ENCODE results near the gene INSR.
A peak's percentile ranks its signal among the peaks of the same experiment; 100 is the strongest.

Gene INSR

GRCh38 chr19:7307590-7308218 is 13.5 kb upstream of the INSR start:
- H3K27ac Mint-ChIP-seq = no peak overlapping the region
- no peaks in the 10 kb centered on the region for H3K4me1 Mint-ChIP-seq

GRCh38 chr19:7304200-7304599 is 10.0 kb upstream of the INSR start:
- H3K27ac Mint-ChIP-seq = no peak overlapping the region
- H3K4me1 Mint-ChIP-seq = no peaks in the 10 kb centered on the region
- H3K9me3 Mint-ChIP-seq = no peaks in the 10 kb centered on the region
- H3K27me3 Mint-ChIP-seq = peaks cover 3% of the 10 kb centered on the region
- H3K4me3 Mint-ChIP-seq = no peak overlapping the region
- no peaks in the 10 kb centered on the region for H3K36me3 Mint-ChIP-seq

More at GRCh38 chr19:7307590-7308218, 13.5 kb upstream of the INSR start:
- Mint-ChIP-seq H3K9me3 (no peaks in the 10 kb centered on the region), H3K27me3 (no peaks in the 10 kb centered on the region), H3K36me3 (no peaks in the 10 kb centered on the region), H3K4me3 (no peak overlapping the region)

- Mint-ChIP-seq H3K36me3 (no peaks in the 10 kb centered on the region), H3K9me3 (no peaks in the 10 kb centered on the region), H3K4me1 (no peaks in the 10 kb centered on the region), H3K27ac (no peak overlapping the region), H3K4me3 (no peak overlapping the region), H3K27me3 (peaks cover 3% of the 10 kb centered on the region)
Observed at GRCh38 chr19:7303470-7303869, 9.3 kb upstream of the INSR start.

GRCh38 chr19:7301525-7301924 is 7.3 kb upstream of the INSR start:
- Mint-ChIP-seq H3K27me3 (peaks cover 13% of the 10 kb centered on the region), H3K36me3 (no peaks in the 10 kb centered on the region), H3K4me3 (no peak overlapping the region), H3K4me1 (no peaks in the 10 kb centered on the region), H3K27ac (no peak overlapping the region), H3K9me3 (no peaks in the 10 kb centered on the region)

- Mint-ChIP-seq H3K27me3 (peaks cover 30% of the 10 kb centered on the region), H3K9me3 (no peaks in the 10 kb centered on the region), H3K36me3 (no peaks in the 10 kb centered on the region), H3K4me1 (peaks cover 4% of the 10 kb centered on the region), H3K4me3 (no peak overlapping the region), H3K27ac (no peak overlapping the region)
Observed at GRCh38 chr19:7297742-7298141, 3.5 kb upstream of the INSR start.

GRCh38 chr19:7295912-7296536 is 1.8 kb upstream of the INSR start:
- Mint-ChIP-seq H3K27me3 (peaks cover 35% of the 10 kb centered on the region), H3K4me3 (peak overlapping the region; percentile 30), H3K36me3 (no peaks in the 10 kb centered on the region), H3K9me3 (no peaks in the 10 kb centered on the region), H3K27ac (no peak overlapping the region), H3K4me1 (peaks cover 4% of the 10 kb centered on the region)

- Mint-ChIP-seq H3K27me3 (peaks cover 32% of the 10 kb centered on the region), H3K36me3 (no peaks in the 10 kb centered on the region), H3K4me3 (peak overlapping the region; percentile 78), H3K9me3 (no peaks in the 10 kb centered on the region), H3K27ac (no peak overlapping the region), H3K4me1 (peaks cover 4% of the 10 kb centered on the region)
Observed at GRCh38 chr19:7294558-7295212, 471 bp upstream of the INSR start.

- no peaks in the 10 kb centered on the region for H3K9me3 Mint-ChIP-seq
- peaks cover 4% of the 10 kb centered on the region for H3K4me1 Mint-ChIP-seq
- H3K4me3 Mint-ChIP-seq = peak overlapping the region; percentile 45
- H3K27ac Mint-ChIP-seq = no peak overlapping the region
- H3K27me3 Mint-ChIP-seq = peaks cover 31% of the 10 kb centered on the region
- no peaks in the 10 kb centered on the region for H3K36me3 Mint-ChIP-seq
Observed at GRCh38 chr19:7292950-7293761, 1.1 kb downstream of the INSR start.

GRCh38 chr19:7292352-7292949 is 1.8 kb downstream of the INSR start:
- H3K9me3 Mint-ChIP-seq = no peaks in the 10 kb centered on the region
- H3K4me1 Mint-ChIP-seq = peaks cover 4% of the 10 kb centered on the region
- H3K27me3 Mint-ChIP-seq = peaks cover 25% of the 10 kb centered on the region
- no peak overlapping the region for H3K27ac Mint-ChIP-seq
- H3K36me3 Mint-ChIP-seq = no peaks in the 10 kb centered on the region
- H3K4me3 Mint-ChIP-seq = peak overlapping the region; percentile 45

GRCh38 chr19:7288977-7289376 is 5.2 kb downstream of the INSR start:
- H3K27me3 Mint-ChIP-seq = peaks cover 10% of the 10 kb centered on the region
- no peak overlapping the region for H3K27ac Mint-ChIP-seq
- no peaks in the 10 kb centered on the region for H3K9me3 Mint-ChIP-seq
- H3K36me3 Mint-ChIP-seq = no peaks in the 10 kb centered on the region
- H3K4me3 Mint-ChIP-seq = no peak overlapping the region
- no peaks in the 10 kb centered on the region for H3K4me1 Mint-ChIP-seq

GRCh38 chr19:7288131-7288530 is 6.1 kb downstream of the INSR start:
- Mint-ChIP-seq H3K36me3 (no peaks in the 10 kb centered on the region), H3K4me3 (no peak overlapping the region), H3K27me3 (peaks cover 9% of the 10 kb centered on the region), H3K9me3 (no peaks in the 10 kb centered on the region), H3K27ac (no peak overlapping the region), H3K4me1 (no peaks in the 10 kb centered on the region)

GRCh38 chr19:7287722-7288121 is 6.5 kb downstream of the INSR start:
- no peaks in the 10 kb centered on the region for H3K4me1 Mint-ChIP-seq
- no peak overlapping the region for H3K27ac Mint-ChIP-seq
- no peak overlapping the region for H3K4me3 Mint-ChIP-seq
- no peaks in the 10 kb centered on the region for H3K9me3 Mint-ChIP-seq
- H3K27me3 Mint-ChIP-seq = peaks cover 5% of the 10 kb centered on the region
- no peaks in the 10 kb centered on the region for H3K36me3 Mint-ChIP-seq

- Mint-ChIP-seq H3K27me3 (no peaks in the 10 kb centered on the region), H3K9me3 (no peaks in the 10 kb centered on the region), H3K4me3 (no peak overlapping the region), H3K36me3 (no peaks in the 10 kb centered on the region), H3K27ac (no peak overlapping the region), H3K4me1 (no peaks in the 10 kb centered on the region)
Observed at GRCh38 chr19:7280940-7281666, 13.1 kb downstream of the INSR start.

GRCh38 chr19:7272856-7273578 is 21.2 kb downstream of the INSR start:
- no peaks in the 10 kb centered on the region for H3K9me3 Mint-ChIP-seq
- H3K27me3 Mint-ChIP-seq = no peaks in the 10 kb centered on the region
- no peaks in the 10 kb centered on the region for H3K4me1 Mint-ChIP-seq
- no peak overlapping the region for H3K4me3 Mint-ChIP-seq
- no peaks in the 10 kb centered on the region for H3K36me3 Mint-ChIP-seq
- no peak overlapping the region for H3K27ac Mint-ChIP-seq

All from activated naive CD4-positive, alpha-beta T cell treated with anti-CD3 and anti-CD28 coated beads, Interleukin-2, amount 50 U/mL, for 24 hours (primary cell).